Fibroblast of gingiva (primary cell): ENCODE results near the gene STXBP2.

Source experiments
- DNase-seq: peaks from one replicate; pipeline ENCODE4 v3.0.0-alpha.2; 2011; ENCODE audit warnings: low read depth

The STXBP2 gene

DNA sequence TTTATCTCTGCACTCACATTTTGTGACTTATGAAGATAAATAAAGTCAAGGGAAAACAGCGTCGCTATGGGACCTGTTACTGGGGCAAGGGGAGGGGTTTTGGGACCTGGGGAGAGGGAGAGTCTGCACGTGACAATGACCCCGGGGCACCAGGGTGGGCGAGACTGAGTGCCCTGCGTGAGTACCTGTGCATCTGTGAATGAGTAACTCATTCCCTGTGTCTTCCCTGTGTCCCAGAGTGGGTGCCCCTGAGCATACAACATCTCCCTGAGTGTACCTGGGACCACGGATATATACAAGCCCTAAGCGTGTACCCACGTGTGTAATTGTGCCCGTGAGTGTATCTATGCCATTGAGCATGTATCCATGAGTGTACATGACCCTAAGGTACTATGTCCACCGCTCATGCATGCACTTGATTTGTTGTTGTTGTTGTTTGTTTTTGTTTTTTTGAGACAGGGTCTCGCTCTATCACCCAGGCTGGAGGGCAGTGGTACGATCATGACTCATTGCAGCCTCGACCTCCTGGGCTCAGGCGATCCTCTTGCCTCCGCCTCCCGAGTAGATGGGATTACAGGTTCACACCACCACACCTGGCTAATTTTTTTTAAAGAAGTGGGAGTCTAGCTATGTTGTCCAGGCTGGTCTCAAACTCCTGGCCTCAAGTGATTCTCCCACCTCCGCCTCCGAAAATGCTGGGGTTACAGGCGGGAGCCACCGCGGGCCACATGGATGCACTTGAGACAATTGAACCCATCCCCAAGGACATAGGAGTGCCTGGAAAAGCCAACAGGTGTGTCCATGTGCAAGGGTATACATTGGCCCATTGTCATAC, 43.1 kb downstream of the STXBP2 start:
- no peak for DNase-seq

GRCh38 chr19:7680606-7681339, 43.9 kb downstream of the STXBP2 start, which contains the start of gene TRAPPC5:
TSS of gene TRAPPC5 (plus strand) at chr19:7680833. CDS start at chr19:7682254, 1,421 bp downstream.
- DNase-seq: peak; percentile 65

DNA sequence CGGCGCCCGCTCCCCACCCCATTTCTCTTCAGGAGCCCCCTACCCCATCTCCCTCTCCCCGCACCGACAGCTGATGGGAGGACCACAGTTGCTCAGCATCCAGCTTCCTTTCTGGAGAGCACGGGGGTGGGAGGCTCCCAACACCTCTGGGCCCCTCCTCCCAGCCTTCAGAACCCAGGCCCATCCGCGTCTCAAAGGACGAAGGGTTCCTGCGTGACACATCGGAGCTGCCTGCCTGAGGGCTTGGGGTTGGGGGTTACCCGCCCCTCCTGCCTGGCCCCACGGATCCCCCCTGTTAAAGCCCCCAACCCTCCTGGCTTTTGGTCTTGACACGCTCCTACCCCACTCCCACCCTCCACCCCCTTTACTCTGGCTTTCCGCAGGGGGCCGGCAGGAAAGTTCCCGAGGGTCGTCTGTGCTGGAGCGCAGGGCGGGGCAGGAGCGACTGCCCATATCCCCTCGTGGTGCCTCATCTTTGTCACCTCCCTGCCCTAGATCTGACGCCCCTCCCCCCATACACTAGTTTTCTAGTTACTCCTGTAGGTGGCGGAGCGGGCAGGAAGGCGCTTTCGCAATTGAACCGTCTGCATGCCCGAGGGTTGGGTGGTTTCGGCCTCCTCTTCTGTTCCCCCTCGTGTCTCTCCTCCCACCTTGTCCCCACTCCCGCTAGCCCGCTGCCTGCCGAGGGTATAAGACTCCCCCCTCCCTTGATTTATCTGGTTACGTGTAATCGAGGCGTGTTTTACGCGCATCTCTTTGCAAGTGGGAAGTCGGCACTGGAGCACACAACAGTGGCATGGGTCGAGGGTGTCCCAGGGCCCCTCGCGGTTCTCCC, 44.6 kb downstream of the STXBP2 start:
- DNase-seq: peak; percentile 67

GRCh38 chr19:7682175-7682855, 45.4 kb downstream of the STXBP2 start:
- DNase-seq: no peak

- DNase-seq: no peak
Measured at GRCh38 chr19:7685546-7686445, 48.9 kb downstream of the STXBP2 start.

DNA sequence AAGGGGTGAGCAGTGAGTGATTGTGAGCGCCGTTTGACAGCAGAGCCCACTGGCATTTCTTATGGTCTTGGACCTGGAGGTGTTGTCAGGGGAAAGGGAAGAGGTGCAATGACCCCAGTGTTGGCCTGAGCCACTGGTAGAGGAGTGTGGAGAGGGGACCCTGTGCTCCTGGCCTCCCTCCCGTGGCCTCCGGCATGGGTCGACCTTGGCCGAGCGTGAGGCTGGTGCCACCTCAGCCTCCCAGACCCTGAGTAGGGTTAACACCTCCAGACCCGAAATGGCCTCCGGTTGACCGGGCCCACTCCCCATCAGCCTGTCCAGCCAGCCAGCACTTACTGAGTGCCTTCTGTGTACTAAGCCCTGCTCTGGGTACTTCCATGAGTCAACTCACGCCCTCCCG, 50.3 kb downstream of the STXBP2 start:
- no peak for DNase-seq

GRCh38 chr19:7689165-7689564, 52.3 kb downstream of the STXBP2 start:
- DNase-seq: no peak

GRCh38 chr19:7690779-7691258, 53.9 kb downstream of the STXBP2 start:
- no peak for DNase-seq

- DNase-seq: no peak
Measured at GRCh38 chr19:7691497-7691896, 54.6 kb downstream of the STXBP2 start.

DNA sequence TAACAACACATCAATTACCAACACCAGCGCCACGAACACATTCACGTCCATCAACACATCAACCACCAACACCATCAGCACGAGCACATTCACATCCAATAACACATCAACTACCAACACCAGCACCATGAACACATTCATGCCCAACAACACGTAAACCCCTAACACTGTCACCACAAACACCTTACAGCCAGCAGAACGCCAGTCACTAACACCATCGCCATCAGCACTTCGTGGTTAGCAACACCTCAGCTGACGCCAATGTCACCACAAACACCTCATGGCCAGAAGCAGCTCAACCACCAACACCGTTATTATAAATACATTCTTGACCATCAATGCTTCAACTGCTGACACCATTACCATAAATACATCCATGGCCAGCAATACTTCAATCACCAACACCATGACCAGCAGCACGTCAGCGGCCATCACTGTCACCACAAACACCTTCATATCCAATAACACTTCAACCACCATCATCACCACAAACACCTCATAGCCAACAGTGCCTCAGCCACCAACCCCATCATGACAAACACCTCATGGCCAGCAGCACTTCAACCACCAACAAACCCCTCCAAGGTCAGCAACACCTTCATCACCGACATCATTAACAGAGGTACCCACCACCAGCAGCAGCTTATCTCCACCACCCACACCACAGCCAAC, 55.6 kb downstream of the STXBP2 start:
- no peak for DNase-seq

DNA sequence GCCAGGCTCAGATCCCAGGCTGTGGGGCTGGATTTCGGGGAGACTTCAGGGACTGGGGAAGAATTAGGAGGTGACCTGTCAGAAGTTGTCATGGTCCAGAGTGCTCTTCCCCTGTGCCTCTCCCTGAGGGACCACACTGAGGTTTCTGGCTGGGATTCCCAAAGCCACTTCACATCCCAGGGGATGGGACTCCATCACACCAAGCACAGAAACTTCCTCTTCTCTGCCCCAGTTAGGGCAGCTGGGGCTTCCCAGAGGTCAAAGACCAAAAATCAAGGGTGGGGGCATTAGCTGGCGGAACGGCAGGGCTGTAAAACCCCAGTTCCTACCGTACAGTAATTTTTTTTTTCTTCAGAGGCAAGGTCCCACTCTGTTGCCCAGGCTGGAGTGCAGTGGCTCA, 57.6 kb downstream of the STXBP2 start:
- DNase-seq: no peak
